LNCAP (cell line): ENCODE data around the gene KATNAL2.

Experiments used
- CTCF ChIP-seq: fragments of 450-650 bp; IDR thresholded peaks from 2 replicates; pipeline ENCODE4 v1.5.1; 2017; ENCODE audit warnings: mild to moderate bottlenecking

The KATNAL2 gene

GRCh38 chr18:47100212-47100831, 182.9 kb downstream of the KATNAL2 start:
- TF ChIP-seq CTCF: peak; percentile 79

DNA sequence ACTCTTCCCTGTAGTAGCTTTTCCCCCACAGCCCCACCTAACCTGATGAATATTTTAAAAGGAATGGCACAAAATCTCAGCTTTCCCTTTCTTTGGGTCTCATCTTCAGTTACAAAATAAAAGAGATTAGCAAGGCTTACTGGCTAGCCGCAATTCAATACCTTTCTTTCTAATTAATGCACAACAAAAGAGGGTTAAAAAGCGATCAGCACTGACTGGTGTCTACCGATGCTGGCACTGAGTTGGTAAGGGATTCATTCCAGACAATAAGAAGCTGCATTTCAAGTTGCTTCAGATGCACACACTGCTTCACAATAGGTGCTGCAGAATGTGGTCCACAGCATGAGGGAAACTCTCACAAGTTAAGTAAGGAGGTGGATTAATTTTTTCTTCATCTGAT, 191.0 kb downstream of the KATNAL2 start:
- no peak for TF ChIP-seq CTCF

DNA sequence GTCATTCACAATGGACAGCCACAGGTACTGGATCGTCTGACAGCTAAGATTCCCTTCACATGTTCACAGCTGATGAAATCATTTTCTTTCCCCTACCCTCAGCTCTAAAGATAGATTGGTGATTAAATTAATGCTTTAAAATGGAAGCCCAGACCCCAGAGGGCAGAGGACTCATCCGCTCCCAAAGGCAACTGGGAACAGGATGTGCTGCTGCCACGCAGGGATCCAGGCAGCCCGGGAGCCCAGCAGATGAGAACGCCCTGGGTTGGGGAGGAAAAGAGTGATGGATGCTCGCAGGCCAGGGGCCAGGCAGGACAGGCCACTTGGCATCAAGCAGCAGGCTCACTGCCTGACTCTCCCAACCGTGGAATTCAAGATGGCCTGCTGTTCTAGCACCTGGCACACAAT, 191.6 kb downstream of the KATNAL2 start:
- no peak for TF ChIP-seq CTCF

GRCh38 chr18:47109720-47110119, 192.3 kb downstream of the KATNAL2 start:
- TF ChIP-seq CTCF: no peak

GRCh38 chr18:47110492-47111274, 193.3 kb downstream of the KATNAL2 start:
- TF ChIP-seq CTCF: no peak

DNA sequence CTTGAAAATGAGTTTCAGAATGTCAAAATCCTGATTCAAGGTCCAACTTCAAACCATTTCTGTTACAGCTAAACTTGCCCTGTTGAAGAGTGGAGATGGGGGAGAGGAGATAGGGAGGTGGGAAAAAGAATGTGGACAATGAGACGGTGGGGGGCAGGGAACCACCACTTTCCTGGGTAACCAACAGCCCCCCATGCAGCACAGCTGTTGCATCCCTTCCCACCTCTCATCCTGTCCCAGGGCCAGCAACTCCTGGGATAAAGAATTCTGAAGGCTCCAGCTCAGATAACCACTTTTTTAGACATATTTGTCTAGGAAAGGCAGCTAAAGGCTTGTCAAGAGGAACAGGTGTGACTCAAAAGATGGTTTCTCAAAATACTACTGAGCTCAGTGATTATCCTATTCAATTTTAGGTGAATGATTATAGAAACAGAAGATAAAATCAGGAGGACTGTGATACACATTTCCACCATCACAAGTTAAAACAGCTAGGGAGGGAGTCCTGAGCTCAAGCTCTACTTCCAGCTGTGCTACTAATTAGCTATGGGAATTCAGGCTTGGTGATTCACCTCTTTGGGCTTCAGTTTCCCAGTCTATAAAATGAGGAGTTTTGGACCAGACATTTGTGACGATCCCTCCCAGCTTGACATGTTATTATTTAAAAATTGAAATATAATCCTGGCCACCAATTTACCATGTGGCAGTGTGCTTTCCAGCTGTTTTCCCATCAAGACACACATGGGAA, 196.6 kb downstream of the KATNAL2 start:
- TF ChIP-seq CTCF: no peak

DNA sequence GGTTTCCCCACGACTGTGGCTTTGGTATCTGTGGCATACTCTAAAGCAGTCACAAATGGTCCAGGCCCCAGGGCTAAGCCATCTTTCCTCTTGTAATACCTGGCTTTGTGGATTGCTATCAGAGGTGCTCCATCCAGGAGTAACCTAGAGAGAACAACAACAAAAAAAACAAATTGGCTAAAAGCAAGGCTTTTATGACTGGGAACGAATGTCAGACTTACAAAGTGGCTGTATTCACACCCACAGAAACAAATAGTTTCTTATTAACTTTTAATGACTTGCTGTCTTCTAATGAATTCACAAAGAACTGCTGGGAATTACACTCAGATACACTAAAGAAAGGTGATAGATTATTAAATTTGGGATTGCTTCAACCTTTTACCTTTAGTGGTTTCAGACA, 197.8 kb downstream of the KATNAL2 start:
- TF ChIP-seq CTCF: no peak
